ENCODE measurements around the gene EEF1AKMT2. TPM values are rescaled to one million over a fixed set of nuclear protein-coding genes. Genes with fewer than 3 reads are reported as not detected.

EEF1AKMT2 gene
- total RNA-seq, 4 donors from 2014 or later, result 9.1 to 18.6 (median 10.5) TPM

DNA sequence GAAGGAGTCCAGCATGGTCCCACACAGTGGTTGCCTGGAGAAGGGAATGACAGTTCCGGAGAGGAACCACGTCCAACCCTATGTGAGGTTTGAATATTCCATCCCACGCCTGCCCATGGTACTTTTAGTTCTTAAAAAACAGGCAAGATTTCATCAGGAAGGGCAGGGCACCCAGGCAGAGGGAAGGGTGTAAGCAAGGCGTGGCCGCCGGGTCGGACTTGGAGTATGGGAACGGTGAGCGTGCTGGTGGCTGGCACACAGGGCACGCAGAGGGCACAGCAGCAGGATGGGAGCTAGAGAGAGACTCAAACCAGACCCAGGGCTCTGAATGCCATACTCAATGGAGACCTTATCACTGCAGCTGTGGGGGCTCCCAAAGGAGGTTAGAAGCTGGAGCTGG, 81.8 kb downstream of the EEF1AKMT2 start:
- no peaks in the 10 kb centered on the region for H3K27me3 ChIP-seq
- peaks cover 0 to 14% of the 10 kb centered on the region in 2 donors for H3K36me3 ChIP-seq
- peaks cover 3 to 79% (median 51%) of the 10 kb centered on the region in 3 donors for H3K4me1 ChIP-seq
- peak; percentile 52 for ATAC-seq
- H3K27ac ChIP-seq, result peak overlapping the region in 2 of 4 donors; percentile 80 to 84
- TF ChIP-seq POLR2AphosphoS5 (IDR thresholded peaks at IDR 0.05), result no peak
- TF ChIP-seq EP300 (IDR thresholded peaks at IDR 0.05), result no peak
- no peak for TF ChIP-seq POLR2A (IDR thresholded peaks at IDR 0.05)
- 42 to 63% methylated on average over 2 to 10 of the region's 10 CpGs for WGBS, 2 donors (ENCODE audit: low coverage in 1 of 2)
- H3K9me3 ChIP-seq, result no peaks in the 10 kb centered on the region
- H3K4me3 ChIP-seq, result no peak overlapping the region

DNA sequence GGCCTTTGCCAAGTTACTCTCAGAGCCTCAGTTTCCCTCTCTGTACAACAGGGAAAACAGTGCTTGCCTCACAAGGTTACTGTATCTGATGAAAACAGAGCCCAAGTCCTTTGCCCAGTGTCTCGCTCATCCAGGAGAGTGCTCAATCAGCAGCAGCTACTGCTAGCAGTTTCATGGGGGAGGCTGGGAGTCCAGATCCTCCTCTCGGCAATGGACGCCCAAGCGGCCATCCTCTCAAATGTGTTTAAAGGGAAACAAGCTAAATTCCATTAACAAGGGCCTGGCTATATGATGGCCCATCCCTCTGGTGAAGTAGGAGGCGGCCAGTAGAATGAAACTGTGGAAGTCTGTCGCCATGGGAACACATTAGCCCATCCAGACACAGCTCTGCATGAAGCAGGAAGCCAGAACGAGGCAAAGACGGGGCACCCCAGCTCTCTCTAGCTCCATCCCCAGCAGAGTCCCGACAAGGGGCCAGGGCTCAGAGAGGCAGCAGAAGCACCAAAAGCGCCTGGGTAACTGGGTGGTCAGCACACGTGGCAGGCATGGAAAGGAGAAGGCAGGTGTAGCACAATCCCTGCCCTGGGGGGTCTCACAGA, 82.7 kb downstream of the EEF1AKMT2 start:
- ATAC-seq, result no peak
- TF ChIP-seq, protein P1, sequence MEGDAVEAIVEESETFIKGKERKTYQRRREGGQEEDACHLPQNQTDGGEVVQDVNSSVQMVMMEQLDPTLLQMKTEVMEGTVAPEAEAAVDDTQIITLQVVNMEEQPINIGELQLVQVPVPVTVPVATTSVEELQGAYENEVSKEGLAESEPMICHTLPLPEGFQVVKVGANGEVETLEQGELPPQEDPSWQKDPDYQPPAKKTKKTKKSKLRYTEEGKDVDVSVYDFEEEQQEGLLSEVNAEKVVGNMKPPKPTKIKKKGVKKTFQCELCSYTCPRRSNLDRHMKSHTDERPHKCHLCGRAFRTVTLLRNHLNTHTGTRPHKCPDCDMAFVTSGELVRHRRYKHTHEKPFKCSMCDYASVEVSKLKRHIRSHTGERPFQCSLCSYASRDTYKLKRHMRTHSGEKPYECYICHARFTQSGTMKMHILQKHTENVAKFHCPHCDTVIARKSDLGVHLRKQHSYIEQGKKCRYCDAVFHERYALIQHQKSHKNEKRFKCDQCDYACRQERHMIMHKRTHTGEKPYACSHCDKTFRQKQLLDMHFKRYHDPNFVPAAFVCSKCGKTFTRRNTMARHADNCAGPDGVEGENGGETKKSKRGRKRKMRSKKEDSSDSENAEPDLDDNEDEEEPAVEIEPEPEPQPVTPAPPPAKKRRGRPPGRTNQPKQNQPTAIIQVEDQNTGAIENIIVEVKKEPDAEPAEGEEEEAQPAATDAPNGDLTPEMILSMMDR (IDR thresholded peaks at IDR 0.05), result no peak
- Histone ChIP-seq H3K4me1 (peaks cover 3 to 85% (median 58%) of the 10 kb centered on the region in 3 donors), H3K27me3 (no peaks in the 10 kb centered on the region), H3K27ac (peak overlapping the region in 3 of 4 donors; percentile 80 to 84 (median 80)), H3K9me3 (no peaks in the 10 kb centered on the region), H3K4me3 (no peak overlapping the region), H3K36me3 (peaks cover 0 to 14% of the 10 kb centered on the region in 2 donors)
- 40 to 66% methylated on average over 4 to 5 of the region's 11 CpGs for WGBS, 2 donors (ENCODE audit: low coverage in 1 of 2)

GRCh38 chr10:124708246-124708779, 83.4 kb downstream of the EEF1AKMT2 start:
- Histone ChIP-seq H3K4me3 (no peak overlapping the region), H3K9me3 (no peaks in the 10 kb centered on the region), H3K27ac (peak overlapping the region in 3 of 4 donors; percentile 80 to 84 (median 80)), H3K36me3 (peaks cover 0 to 14% of the 10 kb centered on the region in 2 donors), H3K4me1 (peaks cover 6 to 85% (median 65%) of the 10 kb centered on the region in 3 donors), H3K27me3 (no peaks in the 10 kb centered on the region)
- TF ChIP-seq POLR2A (IDR thresholded peaks at IDR 0.05) (no peak), EP300 (IDR thresholded peaks at IDR 0.05) (no peak), POLR2AphosphoS5 (IDR thresholded peaks at IDR 0.05) (peak; percentile 7)
- TF ChIP-seq, protein P1 (IDR thresholded peaks at IDR 0.05), result no peak
- WGBS, 2 donors (ENCODE audit: low coverage in 1 of 2), result 20 to 39% methylated on average over 2 to 6 of the region's 9 CpGs
- no peak for ATAC-seq

Small RNAs within 50 kb of the gene (small RNA-seq; reads per million reads assigned to genes)
- 0 reads per million in 4 donors for gene RF00019

Other genes with a start within 250 kb of the EEF1AKMT2 start
- 10 to 100 TPM; 24.5 to 33.0 (median 30.2) TPM for gene FAM53B, start 47.5 kb downstream of the EEF1AKMT2 start, total RNA-seq
- 10 to 100 TPM; 12.9 to 17.7 (median 16.8) TPM for gene ABRAXAS2, start 9.9 kb upstream of the EEF1AKMT2 start, total RNA-seq
- 10 to 100 TPM; 35.5 to 48.7 (median 44.3) TPM for gene ZRANB1, start 150.2 kb upstream of the EEF1AKMT2 start, total RNA-seq